Right lobe of liver (tissue), 4 donors: ENCODE measurements around the gene UGT1A1.

Experiments
- CTCF ChIP-seq, 4 donors: fragments of 200-600 bp in 3 of 4; fragments of 450-650 bp in 1 of 4; IDR thresholded peaks; one replicate each; pipeline versions ENCODE4 v1.5.1 to v1.8.0; 2016 to 2022; ENCODE audit warnings: antibody characterized with exemption in 4 of 4, mild to moderate bottlenecking in 2 of 4
- POLR2A ChIP-seq: fragments of 450-650 bp; IDR thresholded peaks from one replicate; pipeline ENCODE4 v1.6.1; 2017; ENCODE audit warnings: antibody characterized with exemption, mild to moderate bottlenecking
- donor health status: DM: no; HTN: no; CAD: no.
- donor health status: DM: no; HTN: no; CAD: no.
- donor health status: DM: no; HTN: yes; CAD: no.

GRCh38 chr2:233813236-233814055 is 53.4 kb downstream of the UGT1A1 start:
- TF ChIP-seq CTCF (IDR thresholded peaks at IDR 0.05) (no peak), POLR2A (no peak)
